ENCODE data around the gene TACR1.

TACR1 gene

GRCh38 chr2:75047189-75047991 is 151.9 kb downstream of the TACR1 start:
- peak; percentile 21 for DNase-seq (ENCODE audit: low spot score)

- no peak for DNase-seq (ENCODE audit: low spot score)
These were observed 153.7 kb downstream of the TACR1 start for GRCh38 chr2:75045526-75046050.

DNA sequence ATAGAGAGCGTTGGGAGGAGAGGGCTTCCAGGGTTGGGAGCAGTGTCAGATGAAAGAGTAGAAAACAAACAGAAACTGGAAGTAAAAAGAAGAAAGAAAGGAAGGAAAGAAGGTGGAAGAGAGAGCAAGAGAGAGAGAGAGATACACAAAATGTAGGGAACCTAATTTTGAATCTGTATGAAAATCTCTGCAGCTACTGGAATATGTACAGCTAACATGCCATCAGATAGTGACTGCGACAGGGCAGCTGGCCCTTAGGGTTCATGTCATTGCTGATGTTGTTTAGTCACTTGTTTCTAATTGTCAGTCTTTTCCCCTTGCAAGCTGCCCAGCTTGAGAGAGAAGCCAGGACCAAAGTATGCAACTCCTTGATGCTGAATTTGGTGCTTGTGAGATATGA is 155.0 kb downstream of the TACR1 start:
- no peak for DNase-seq (ENCODE audit: low spot score)

GRCh38 chr2:75042823-75043222 is 156.5 kb downstream of the TACR1 start:
- no peak for DNase-seq (ENCODE audit: low spot score)

- DNase-seq (ENCODE audit: low spot score), result no peak
These were observed 157.4 kb downstream of the TACR1 start for GRCh38 chr2:75041731-75042600.

- DNase-seq (ENCODE audit: low spot score), result no peak
These were observed 158.1 kb downstream of the TACR1 start for GRCh38 chr2:75041226-75041625.

DNA sequence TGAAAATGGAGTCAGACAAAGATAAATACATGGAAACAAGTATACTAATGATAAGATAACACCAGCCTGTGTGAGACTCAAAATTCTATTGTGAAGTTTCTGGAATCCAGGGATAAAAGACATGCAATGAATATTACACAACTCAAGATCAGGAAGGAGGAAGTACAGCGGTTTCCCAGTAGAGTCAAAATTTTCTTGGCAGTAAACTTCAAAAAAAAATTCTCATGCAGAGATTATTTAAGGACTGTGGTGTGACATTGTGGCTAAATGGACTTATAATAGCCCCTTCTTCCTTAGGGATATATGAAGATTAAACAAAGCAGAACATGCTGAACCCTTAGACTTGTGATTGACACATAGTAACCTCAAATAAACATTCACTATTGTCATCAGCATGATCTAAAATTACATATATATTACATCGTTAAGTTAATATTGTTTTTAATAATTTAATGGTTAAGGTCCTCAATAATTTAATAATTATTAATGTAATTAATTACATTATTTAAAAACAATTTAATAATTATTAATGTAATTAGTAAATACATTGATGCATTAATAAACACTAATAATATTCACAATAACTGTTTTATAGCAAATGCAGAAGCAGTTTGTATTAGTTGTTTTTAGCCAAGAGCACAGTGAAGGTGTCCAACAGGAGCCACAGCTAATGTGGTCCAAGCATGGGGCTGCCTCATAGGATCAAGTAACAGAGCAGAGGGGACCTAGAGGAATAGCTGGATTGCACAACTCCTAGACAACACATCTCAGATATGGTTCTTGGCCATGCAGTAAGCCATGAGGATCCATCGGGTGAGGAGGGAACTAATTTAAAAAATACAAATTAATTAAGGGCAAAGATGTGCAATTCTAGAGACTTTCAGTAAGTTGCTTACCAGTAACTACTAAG is 163.6 kb downstream of the TACR1 start:
- no peak for DNase-seq (ENCODE audit: low spot score)

DNA sequence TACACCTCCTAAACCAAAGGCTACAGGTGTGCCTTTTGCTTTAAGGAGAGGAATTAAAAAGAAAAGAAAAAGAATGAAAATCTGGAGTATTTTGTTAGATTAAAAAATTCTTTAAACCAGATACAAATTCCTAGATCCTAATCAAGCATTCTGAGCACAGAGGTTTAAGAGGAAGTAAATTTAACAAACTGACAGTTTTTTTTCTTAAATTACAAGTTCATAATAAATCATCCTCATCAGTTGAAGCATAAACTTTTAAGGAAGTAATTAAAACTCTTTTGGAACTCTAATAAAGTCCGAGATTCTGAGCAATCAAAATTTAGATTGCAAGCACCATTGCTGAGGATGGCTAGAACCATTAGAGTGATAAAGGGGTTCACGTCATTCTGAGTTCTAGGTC is 165.8 kb downstream of the TACR1 start:
- DNase-seq (ENCODE audit: low spot score), result no peak

DNA sequence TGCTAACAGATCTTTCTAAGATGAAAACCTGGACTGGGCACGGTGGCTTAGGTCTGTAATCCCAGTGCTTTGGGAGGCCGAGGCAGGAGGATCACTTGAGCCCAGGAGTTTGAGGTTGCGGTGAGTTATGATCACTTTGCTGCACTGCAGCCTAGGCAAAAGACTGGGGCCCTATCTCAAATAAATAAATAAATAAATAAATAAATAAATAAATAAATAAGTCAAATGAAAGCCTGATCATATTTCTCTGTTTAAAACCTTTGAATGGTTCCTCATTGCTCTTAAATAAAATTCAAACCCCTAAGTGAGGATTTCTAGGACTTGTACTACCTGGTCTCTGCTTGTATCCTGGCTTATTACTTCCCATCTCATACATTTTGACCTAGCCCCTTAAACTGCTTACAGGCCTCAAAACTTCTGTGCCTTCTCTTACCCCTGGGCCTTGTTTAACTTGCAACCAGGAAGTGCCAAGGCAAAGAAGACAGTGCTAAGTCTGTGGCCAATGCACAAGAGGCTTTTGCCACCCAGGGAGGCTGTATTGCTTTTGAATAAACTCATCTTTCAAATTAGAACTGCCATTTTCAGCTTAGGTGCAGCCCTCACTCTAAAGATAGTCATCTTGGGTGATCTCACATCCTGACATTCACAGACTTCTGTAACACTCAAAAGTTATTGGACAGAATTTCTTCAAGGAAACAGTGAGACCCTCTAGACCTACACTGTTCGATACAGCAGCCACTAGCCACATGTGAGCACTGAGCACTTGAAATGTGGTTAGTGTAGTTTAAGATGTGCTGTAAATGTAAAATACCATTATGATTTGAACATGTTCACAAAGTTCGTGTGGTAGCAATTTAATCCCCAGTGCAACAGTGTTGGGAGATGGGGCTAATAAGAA is 167.2 kb downstream of the TACR1 start:
- DNase-seq (ENCODE audit: low spot score), result no peak

DNA sequence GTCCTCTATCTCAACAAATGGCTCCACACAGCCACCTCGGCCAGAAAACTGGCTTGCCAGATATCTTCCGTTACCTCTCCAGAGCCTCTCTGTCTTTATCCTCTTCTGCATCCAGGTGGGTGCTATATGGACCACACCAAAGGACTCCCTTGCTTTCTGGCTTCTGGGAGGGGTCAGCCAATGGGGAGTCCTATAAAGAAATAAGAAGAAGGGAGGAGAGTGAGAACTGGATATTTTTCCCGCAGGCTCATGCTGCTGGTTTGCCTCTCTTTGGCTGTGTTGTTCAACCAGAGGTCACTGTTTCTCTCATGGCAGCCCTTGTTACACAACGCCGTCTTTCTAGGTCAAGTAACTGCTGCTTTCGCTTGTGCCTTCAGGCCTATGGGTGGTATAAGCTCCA is 168.1 kb downstream of the TACR1 start:
- no peak for DNase-seq (ENCODE audit: low spot score)

DNA sequence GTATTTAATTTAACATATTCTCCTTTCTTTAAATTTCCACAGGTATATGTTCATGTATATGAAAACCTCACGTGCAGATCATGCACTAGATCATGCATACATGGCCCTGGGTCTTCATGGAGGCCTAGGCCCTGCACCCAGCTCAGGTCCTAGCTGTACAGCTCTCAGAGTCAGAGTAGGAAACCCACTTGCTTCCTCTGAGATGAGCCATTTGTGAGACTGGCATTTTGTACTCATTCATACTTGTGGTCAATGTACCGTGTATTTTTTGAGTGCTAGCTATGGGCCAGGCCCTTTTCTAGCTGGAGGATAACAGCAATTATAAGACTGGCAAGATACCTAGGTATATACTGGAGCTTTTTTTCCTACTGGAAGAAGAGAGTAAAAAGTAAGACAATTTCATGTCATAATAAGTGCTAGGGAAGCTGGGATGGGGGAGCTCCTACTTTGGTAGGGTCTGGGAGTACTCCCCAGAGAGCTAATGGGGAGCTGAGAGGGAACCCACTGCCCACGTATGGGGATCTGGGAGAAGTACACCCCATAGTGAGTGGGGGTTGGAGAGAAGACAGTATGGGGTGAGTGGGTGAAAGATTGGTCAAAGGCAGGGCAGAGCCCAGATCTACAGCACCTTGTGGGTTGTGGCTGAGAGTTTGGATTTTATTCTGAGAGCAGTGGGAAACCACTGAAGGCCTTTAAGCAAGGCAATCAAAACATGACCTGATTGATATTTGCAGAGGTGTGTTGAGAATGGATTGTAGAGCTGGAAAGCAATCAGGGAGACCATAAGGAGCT is 168.9 kb downstream of the TACR1 start:
- DNase-seq (ENCODE audit: low spot score), result no peak

GRCh38 chr2:75027886-75028285 is 171.4 kb downstream of the TACR1 start:
- no peak for DNase-seq (ENCODE audit: low spot score)

DNA sequence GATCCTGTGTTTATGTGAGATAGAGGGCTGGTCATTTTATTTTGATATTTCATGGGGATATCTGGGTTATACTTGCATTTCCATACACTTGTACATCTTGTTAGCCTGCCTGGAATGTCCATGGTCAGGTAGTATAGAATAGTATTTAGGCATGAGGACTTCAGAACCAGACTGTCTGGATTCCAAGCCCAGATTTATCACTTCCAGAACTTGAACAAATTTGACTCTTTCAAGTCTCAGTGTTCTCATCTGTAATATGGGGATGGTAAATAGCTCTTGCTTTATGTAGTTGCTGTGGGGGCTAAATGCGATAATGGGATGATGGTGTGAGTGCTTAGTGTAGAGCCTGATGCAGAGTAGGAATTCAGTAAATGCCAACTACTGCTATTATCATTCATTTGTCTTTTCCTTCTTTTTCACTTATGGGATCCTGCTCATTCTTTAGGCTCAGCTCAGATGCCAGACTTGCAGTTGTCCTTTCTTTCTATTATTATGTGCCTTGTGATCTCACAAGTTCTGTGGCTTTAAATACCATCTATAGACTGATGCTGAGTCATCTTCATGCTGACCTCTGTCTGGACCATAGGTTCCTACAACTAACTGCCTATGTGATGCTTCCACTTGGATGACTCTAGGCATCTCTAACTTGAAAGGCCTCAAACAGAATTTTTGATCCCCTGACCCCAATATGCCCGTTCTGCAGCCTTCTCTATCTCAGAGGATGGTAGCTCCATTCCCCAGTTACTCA is 173.5 kb downstream of the TACR1 start:
- no peak for DNase-seq (ENCODE audit: low spot score)

GRCh38 chr2:75025216-75025615 is 174.1 kb downstream of the TACR1 start:
- no peak for DNase-seq (ENCODE audit: low spot score)

- DNase-seq (ENCODE audit: low spot score), result no peak
These were observed 175.5 kb downstream of the TACR1 start for GRCh38 chr2:75023666-75024455.

DNA sequence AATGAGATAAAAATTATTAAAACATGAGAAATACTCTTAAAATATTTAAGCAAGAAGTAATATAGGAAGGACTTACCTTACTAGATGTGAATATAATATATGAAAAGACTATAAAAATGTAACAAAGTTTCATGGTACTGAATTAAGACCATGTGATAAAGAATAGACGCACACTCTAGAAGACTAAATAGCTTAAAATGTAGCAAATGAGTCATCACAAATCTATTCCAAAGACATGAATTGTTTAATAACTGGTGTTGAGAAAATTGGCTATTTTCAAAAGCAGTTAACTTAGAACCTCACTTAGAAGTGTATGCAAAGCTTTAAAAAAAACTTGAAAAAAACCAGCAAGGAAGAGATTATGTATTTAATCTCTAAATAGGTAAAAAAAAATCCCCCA is 176.8 kb downstream of the TACR1 start:
- DNase-seq (ENCODE audit: low spot score), result no peak

- DNase-seq (ENCODE audit: low spot score), result peak; percentile 21
These were observed 177.6 kb downstream of the TACR1 start for GRCh38 chr2:75021672-75022071.

DNA sequence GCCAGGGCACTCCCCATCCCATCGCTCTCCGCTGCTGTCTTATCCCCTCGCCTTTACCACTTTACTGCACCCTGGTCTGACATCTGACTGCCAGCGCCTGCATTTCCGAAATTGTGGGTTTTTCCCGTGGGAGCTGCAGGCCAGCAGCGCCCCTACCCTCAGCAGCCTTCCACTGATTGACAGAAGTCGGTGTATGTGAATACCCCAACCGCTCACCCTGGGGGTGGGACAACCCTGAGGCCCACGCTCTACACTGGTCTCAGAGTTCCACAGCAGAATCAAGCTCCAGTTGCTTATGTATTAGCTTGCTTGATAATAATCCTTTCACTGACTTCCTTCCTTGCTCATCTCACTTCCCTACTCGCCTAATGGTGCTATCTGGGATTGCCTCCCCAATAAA is 178.8 kb downstream of the TACR1 start:
- DNase-seq (ENCODE audit: low spot score), result no peak

DNA sequence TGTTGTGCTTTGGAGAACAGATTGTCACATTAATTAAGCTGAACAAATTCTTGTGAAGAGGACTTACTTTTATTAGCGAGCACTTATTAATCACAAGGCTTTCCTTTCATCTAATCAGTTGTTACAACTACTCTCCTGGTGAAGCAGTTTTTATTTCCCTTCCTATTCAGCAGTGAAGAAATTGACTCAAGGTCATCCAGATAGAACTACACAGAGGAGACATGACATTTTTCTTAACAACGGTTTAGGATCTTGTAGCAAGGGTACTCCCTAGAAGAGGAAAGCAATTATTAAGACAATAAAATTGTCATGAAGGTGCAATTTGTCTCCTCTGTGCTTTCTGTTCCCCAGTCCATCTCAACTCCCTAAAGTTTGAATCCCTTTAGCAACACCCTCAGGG is 179.5 kb downstream of the TACR1 start:
- no peak for DNase-seq (ENCODE audit: low spot score)
